Measurements from ENCODE around the gene GGTA1.
A peak's percentile ranks its signal among the peaks of the same experiment; 100 is the strongest.
"Not testable (repeated sequence)": the region's sequence is repeated elsewhere in the genome, so short reads cannot be mapped to it uniquely, and the experiment has no call there.

GGTA1 gene

DNA sequence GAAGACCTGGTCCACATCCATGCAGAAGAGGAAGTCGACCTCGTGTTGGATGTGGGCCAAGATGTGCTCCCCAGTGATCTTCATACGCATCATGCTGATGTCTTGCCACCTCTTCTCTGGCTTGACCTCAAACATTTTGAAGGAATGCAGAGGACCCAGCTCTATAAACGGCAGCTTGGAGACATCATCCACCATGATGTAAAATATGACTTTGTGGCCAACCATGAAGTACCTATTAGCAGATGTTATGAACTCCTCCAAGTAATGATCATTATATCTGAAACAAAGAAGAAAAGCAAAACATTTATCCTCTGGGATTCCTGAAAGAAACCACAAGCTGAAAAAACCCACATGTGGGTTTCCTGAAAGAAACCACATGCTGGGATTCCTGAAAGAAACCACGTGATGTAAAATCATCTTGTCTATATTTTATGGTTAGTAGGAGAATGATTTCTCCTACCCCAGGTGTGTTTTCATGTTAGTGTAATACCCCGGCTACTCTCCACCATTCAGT, 52.3 kb downstream of the GGTA1 start:
- no peak for DNase-seq (ENCODE audit: low spot score)
- TF ChIP-seq, protein P1, sequence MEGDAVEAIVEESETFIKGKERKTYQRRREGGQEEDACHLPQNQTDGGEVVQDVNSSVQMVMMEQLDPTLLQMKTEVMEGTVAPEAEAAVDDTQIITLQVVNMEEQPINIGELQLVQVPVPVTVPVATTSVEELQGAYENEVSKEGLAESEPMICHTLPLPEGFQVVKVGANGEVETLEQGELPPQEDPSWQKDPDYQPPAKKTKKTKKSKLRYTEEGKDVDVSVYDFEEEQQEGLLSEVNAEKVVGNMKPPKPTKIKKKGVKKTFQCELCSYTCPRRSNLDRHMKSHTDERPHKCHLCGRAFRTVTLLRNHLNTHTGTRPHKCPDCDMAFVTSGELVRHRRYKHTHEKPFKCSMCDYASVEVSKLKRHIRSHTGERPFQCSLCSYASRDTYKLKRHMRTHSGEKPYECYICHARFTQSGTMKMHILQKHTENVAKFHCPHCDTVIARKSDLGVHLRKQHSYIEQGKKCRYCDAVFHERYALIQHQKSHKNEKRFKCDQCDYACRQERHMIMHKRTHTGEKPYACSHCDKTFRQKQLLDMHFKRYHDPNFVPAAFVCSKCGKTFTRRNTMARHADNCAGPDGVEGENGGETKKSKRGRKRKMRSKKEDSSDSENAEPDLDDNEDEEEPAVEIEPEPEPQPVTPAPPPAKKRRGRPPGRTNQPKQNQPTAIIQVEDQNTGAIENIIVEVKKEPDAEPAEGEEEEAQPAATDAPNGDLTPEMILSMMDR (IDR thresholded peaks at IDR 0.05; ENCODE audit: extremely low read depth, missing control alignments): no peak

DNA sequence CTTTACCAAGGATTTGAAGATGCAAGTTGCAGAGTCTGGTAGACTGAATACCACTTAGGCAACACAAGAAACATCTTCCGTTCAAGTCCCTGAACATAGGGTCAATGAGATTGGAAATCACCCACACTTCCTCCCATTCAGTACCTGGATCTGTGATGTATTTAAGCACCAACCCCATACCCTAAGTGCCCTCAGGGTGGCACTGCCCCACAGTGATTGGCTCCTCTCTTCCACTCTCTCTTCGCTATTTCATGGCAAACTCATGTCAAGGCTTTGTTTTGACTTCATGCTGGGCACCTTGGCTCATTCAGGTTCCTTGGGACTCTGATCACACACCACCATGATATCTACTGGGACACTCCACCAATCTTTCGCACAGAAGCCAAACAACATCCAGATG, 53.7 kb downstream of the GGTA1 start:
- no peak for DNase-seq (ENCODE audit: low spot score)
- TF ChIP-seq, protein P1 (IDR thresholded peaks at IDR 0.05; ENCODE audit: extremely low read depth, missing control alignments): peak; percentile 17

DNA sequence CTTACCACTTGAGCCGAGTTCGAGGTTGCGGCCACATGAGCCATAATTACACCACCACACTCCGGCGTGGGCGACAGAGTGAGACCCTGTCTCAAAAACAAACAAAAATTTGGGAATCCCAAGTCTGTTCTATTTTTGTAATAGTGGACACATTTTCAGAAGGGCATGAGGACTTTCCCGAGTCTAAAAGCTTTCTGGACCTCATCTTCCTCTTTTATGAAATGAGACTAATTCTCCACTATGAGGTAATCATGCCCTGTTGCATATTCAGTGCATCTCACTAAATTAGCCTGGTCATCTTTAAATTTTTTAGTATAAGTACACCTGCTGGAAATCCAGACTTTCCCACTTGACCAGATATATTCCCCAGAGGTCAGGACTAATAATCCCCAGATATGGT, 55.7 kb downstream of the GGTA1 start:
- no peak for DNase-seq (ENCODE audit: low spot score)
- TF ChIP-seq, protein P1 (IDR thresholded peaks at IDR 0.05; ENCODE audit: extremely low read depth, missing control alignments): no peak

DNA sequence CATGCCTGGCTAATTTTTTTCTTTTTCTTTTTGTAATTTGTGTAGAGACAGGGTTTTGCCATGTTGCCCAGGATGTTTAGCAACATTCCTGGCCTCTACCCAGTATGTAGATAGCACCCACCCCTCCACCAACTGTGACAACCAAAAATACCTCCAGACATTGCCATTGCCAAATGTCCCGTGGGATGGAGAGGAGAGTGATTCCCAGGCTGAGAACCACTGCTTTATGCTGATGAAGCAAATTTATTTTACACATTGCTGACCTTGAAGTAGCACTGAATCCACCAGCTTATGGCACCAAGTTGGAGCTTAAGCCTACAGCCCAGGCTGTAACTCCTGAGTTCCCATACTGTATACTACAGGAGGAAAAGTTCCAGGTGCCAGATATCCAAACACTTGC, 58.5 kb downstream of the GGTA1 start:
- TF ChIP-seq, protein P1 (IDR thresholded peaks at IDR 0.05; ENCODE audit: extremely low read depth, missing control alignments): no peak
- no peak for DNase-seq (ENCODE audit: low spot score)

DNA sequence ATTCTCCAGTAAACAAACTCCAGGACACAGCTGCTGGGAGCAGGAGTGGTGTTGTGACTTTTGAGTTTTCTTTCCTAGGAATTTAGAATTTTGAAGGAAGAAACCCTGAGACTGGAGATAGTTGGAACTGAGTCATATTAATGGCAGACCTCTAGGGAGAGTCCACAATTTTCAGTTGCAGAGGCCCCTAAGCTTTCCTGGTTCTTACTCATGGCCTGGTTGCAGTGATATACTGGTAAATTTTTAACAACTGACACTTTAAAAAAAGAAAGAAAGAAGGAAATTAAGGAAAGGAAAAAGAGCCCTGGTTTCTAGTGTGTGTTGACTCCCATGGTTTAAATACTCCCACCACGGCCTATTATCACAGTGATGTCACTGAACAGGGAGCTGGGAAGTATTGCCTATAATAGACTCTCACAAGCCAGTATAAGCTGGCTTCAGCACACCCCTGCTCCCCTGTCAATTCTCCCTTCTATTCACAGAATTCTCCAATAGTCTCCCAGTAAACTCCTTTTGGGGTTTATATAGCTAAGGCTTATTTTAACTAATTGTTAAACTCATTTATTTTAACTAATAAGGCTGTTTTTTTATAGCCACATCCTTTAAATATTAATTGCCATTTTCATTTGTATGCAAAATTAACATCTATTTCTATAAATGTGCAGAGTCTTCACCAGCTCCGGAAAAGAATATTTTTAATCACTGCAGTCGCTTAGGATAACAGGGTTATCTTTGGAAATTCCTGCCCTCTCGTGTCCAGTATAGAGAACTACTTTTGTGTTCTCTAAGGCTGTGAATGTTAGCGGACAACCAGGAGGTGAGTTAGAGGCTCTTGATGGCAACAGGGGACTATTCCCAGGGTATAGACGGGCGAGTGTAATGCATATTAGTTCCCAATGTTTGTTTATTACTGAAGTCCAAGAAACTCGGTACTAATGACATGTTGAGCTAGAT, 59.7 kb downstream of the GGTA1 start:
- no peak for DNase-seq (ENCODE audit: low spot score)
- TF ChIP-seq, protein P1 (IDR thresholded peaks at IDR 0.05; ENCODE audit: extremely low read depth, missing control alignments): no peak

DNA sequence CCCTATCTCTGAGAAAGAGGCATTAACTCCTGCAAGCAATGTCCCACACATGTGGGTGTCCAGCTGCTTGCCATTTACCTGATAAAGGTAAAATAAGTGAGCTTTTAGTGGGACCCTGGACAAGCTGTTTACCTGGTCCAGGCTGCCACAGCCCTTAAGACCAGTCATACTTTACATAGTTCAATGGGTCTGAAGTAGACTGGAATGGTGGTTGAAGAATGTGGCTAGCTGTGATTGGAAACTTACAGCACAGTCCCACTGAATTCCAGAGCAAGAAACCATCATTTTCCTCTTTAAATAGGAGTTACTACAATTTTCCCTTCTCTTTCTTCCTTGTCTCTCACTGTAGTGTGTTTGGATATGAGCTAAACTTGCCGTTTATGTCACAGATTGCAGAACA, 60.6 kb downstream of the GGTA1 start:
- no peak for DNase-seq (ENCODE audit: low spot score)

DNA sequence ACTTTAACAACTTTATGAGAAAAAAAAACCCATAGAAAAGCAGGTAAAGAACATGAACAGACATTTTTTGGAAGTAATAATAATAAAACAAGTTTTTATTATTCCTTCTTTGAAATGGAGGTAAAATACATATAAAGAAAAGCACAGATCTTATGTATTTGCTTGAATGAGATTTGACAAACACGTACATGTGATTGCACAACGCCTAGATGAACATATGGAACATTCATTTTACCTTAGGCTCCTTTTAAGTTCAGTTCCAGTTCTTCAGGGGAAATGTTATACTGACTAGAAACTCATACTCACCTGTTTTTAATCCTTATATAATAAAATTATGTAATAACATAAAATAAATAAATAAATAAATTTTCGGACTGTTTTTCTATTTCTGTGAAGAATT, 61.8 kb downstream of the GGTA1 start:
- TF ChIP-seq, protein P1 (IDR thresholded peaks at IDR 0.05; ENCODE audit: extremely low read depth, missing control alignments): no peak
- no peak for DNase-seq (ENCODE audit: low spot score)

More for the DNA sequence above, 60.6 kb downstream of the GGTA1 start:
- TF ChIP-seq, protein P1 (IDR thresholded peaks at IDR 0.05; ENCODE audit: extremely low read depth, missing control alignments): no peak

DNA sequence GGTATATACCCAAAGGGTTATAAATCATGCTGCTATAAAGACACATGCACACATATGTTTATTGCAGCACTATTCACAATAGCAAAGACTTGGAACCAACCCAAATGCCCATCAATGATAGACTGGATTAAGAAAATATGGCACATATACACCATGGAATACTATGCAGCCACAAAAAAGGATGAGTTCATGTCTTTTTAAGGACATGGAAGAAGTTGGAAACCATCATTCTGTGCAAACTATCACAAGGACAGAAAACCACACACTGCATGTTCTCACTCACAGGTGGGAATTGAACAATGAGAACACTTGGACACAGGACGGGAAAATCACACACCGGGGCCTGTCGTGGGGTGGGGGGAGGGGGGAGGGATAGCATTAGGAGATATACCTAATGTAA, 62.6 kb downstream of the GGTA1 start:
- DNase-seq (ENCODE audit: low spot score): not testable (repeated sequence)
